Right hindlimb (tissue), 1 donor: ENCODE data around the gene PHF21A.

Experiments
- DNase-seq: peaks from one replicate; pipeline ENCODE4 v3.0.0-alpha.2; 2018

Gene PHF21A

GRCh38 chr11:46121301-46121723 is at the start of gene PHF21A:
Gene PHF21A, minus strand, starts transcription at chr11:46121454. Its CDS starts 37,235 bp downstream, at chr11:46084219.
- DNase-seq = peak; percentile 96

GRCh38 chr11:46170797-46171196 is 49.5 kb upstream of the PHF21A start:
- no peak for DNase-seq

GRCh38 chr11:46162700-46163099 is 41.4 kb upstream of the PHF21A start:
- no peak for DNase-seq

- DNase-seq = no peak
Observed at GRCh38 chr11:46161201-46161600, 39.9 kb upstream of the PHF21A start.

GRCh38 chr11:46160100-46160499 is 38.8 kb upstream of the PHF21A start:
- no peak for DNase-seq

- DNase-seq = no peak
Observed at GRCh38 chr11:46159680-46160079, 38.4 kb upstream of the PHF21A start.

GRCh38 chr11:46149826-46150225 is 28.6 kb upstream of the PHF21A start:
- DNase-seq = no peak

GRCh38 chr11:46149342-46149741 is 28.1 kb upstream of the PHF21A start:
- no peak for DNase-seq

GRCh38 chr11:46144741-46145140 is 23.5 kb upstream of the PHF21A start:
- DNase-seq = no peak

GRCh38 chr11:46143049-46143806 is 22.0 kb upstream of the PHF21A start:
- DNase-seq = no peak

- no peak for DNase-seq
Observed at GRCh38 chr11:46142561-46142960, 21.3 kb upstream of the PHF21A start.

- DNase-seq = no peak
Observed at GRCh38 chr11:46141597-46141996, 20.3 kb upstream of the PHF21A start.

- no peak for DNase-seq
Observed at GRCh38 chr11:46134540-46134939, 13.3 kb upstream of the PHF21A start.

- no peak for DNase-seq
Observed at GRCh38 chr11:46134061-46134460, 12.8 kb upstream of the PHF21A start.

- no peak for DNase-seq
Observed at GRCh38 chr11:46133119-46133518, 11.9 kb upstream of the PHF21A start.

GRCh38 chr11:46130286-46130940 is 9.2 kb upstream of the PHF21A start:
- DNase-seq = no peak

GRCh38 chr11:46129133-46129532 is 7.9 kb upstream of the PHF21A start:
- no peak for DNase-seq

- no peak for DNase-seq
Observed at GRCh38 chr11:46127150-46127638, 5.9 kb upstream of the PHF21A start.

GRCh38 chr11:46125284-46125683 is 4.0 kb upstream of the PHF21A start:
- no peak for DNase-seq

GRCh38 chr11:46122945-46123715 is 1.9 kb upstream of the PHF21A start:
- DNase-seq = no peak

GRCh38 chr11:46121724-46122477 is 647 bp upstream of the PHF21A start:
- peak; percentile 86 for DNase-seq
